CD8-positive, alpha-beta memory T cell (primary cell): ENCODE results near the gene ABHD16B. TPM values are rescaled to one million over a fixed set of nuclear protein-coding genes. Genes with fewer than 3 reads are reported as not detected.
"Not testable (repeated sequence)": the region's sequence is repeated elsewhere in the genome, so short reads cannot be mapped to it uniquely, and the experiment has no call there.

Source experiments
- CTCF ChIA-PET: fragments of 350-600 bp; sonication (Branson Sonifier 250); formaldehyde crosslinking; loops from one replicate; lab custom pipeline; 2021; ENCODE audit warnings: antibody characterized with exemption; lab: Charles Lee
- POLR2A ChIA-PET: fragments of 350-600 bp; sonication (Branson Sonifier 250); formaldehyde crosslinking; loops from one replicate; lab custom pipeline; 2021; ENCODE audit warnings: antibody characterized with exemption; lab: Charles Lee
- DNase-seq, 5 donors: peaks; one replicate each; pipeline versions ENCODE4 v3.0.0 to v3.0.0-alpha.2; 2020 to 2022; ENCODE audit warnings: mixed read lengths in 1 of 5
- H3K27ac ChIP-seq: one replicate; pipeline ENCODE4 v1.7.0; 2013; ENCODE audit warnings: low read depth, mild to moderate bottlenecking, low read length, moderate library complexity
- H3K27me3 ChIP-seq: 2 replicates; pipeline ENCODE4 v1.7.0; 2013; ENCODE audit warnings: low read length, mild to moderate bottlenecking; ENCODE audit not compliant: insufficient read depth, poor library complexity, severe bottlenecking
- H3K36me3 ChIP-seq: 2 replicates; pipeline ENCODE4 v1.7.0; 2013; ENCODE audit warnings: mild to moderate bottlenecking, low read length, moderate library complexity; ENCODE audit not compliant: insufficient read depth
- H3K4me1 ChIP-seq: 2 replicates; pipeline ENCODE4 v1.7.0; 2013; ENCODE audit warnings: mild to moderate bottlenecking, low read length, moderate library complexity; ENCODE audit not compliant: insufficient read depth
- H3K4me3 ChIP-seq: 2 replicates; pipeline ENCODE4 v1.7.0; 2013; ENCODE audit warnings: mild to moderate bottlenecking, low read length
- H3K9me3 ChIP-seq: 2 replicates; pipeline ENCODE4 v1.7.0; 2013; ENCODE audit warnings: mild to moderate bottlenecking, low read length
- H3K27ac Mint-ChIP-seq, 8 donors: one replicate each; pipeline ENCODE4 v1.8.0; 2020 to 2021; ENCODE audit warnings: mixed read lengths in 8 of 8, mild to moderate bottlenecking in 6 of 8, inconsistent platforms in 3 of 8, moderate library complexity in 3 of 8
- H3K27me3 Mint-ChIP-seq, 2 donors: one replicate each; pipeline ENCODE4 v1.8.0; 2020 to 2021; ENCODE audit warnings: mixed read lengths in 2 of 2, mild to moderate bottlenecking in 1 of 2, moderate library complexity in 1 of 2
- H3K36me3 Mint-ChIP-seq, 3 donors: one replicate each; pipeline ENCODE4 v1.8.0; 2020 to 2021; ENCODE audit warnings: mixed read lengths in 3 of 3, inconsistent platforms in 1 of 3, mild to moderate bottlenecking in 1 of 3
- H3K4me1 Mint-ChIP-seq, 3 donors: one replicate each; pipeline ENCODE4 v1.8.0; 2020 to 2021; ENCODE audit warnings: mixed read lengths in 3 of 3, inconsistent platforms in 1 of 3, mild to moderate bottlenecking in 1 of 3
- H3K4me3 Mint-ChIP-seq, 7 donors: one replicate each; pipeline ENCODE4 v1.8.0; 2020 to 2021; ENCODE audit warnings: mixed read lengths in 7 of 7, mild to moderate bottlenecking in 6 of 7, moderate library complexity in 4 of 7, inconsistent platforms in 2 of 7
- H3K9me3 Mint-ChIP-seq, 5 donors: one replicate each; pipeline ENCODE4 v1.8.0; 2020 to 2022; ENCODE audit warnings: mixed read lengths in 5 of 5, mild to moderate bottlenecking in 3 of 5, moderate library complexity in 2 of 5, inconsistent platforms in 1 of 5
- polyA plus RNA-seq: library from polyadenylated mRNA; unstranded; fragments of 300-500 nt; fragmentation: Illumina TruSeq; gene quantifications from one replicate; pipeline ENCODE4 v1.2.3, GENCODE V29; 2021
- total RNA-seq, 2 experiments: library from RNA; stranded (reverse); gene quantifications; one replicate each; pipeline ENCODE4 v1.2.3, GENCODE V29; 2021

ABHD16B gene
- total and polyA plus RNA-seq, 3 experiments from 2014 or later, result not detected

DNA sequence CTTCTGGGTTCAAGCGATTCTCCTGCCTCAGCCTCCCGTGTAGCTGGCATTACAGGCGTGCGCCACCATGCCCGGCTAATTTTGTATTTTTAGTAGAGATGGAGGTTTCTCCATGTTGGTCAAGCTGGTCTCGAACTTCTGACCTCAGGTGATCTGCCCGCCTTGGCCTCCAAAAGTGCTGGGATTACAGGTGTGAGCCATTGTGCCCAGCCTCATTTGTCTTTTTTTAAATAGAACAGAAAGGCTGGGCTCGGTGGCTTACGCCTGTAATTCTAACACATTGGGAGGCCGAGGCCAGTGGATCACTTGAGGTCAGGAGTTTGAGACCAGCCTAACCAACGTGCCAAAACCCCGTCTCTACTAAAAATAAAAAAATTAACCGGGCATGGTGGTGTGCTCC lies 5.7 kb downstream of the ABHD16B start:
- H3K36me3 ChIP-seq, result peaks cover 17% of the 10 kb centered on the region
- POLR2A ChIA-PET, H3K4me3 ChIP-seq, DNase-seq, H3K27ac ChIP-seq, H3K9me3 ChIP-seq, H3K9me3 Mint-ChIP-seq, H3K27me3 Mint-ChIP-seq, H3K27me3 ChIP-seq: not testable (repeated sequence)
- H3K4me1 Mint-ChIP-seq, result peaks cover 19 to 38% (median 32%) of the 10 kb centered on the region in 3 donors
- CTCF ChIA-PET, result interaction anchor here (1.2 kb wide), 1 partner anchor 190 kb away, joined by 3 read pairs; no protein-coding TSS in a partner anchor
- peak overlapping the region in 6 of 7 donors; percentile 60 to 99 (median 89) for H3K4me3 Mint-ChIP-seq
- H3K27ac Mint-ChIP-seq, result peak overlapping the region in 1 of 8 donors; percentile 50
- H3K36me3 Mint-ChIP-seq, result peaks cover 3 to 57% (median 6%) of the 10 kb centered on the region in 3 donors
- peaks cover 21% of the 10 kb centered on the region for H3K4me1 ChIP-seq

- H3K27ac ChIP-seq, result no peak overlapping the region
- Mint-ChIP-seq H3K27me3 (no peaks in the 10 kb centered on the region), H3K36me3 (peaks cover 3 to 63% (median 8%) of the 10 kb centered on the region in 3 donors), H3K27ac (peak overlapping the region in 3 of 8 donors; percentile 18 to 68 (median 44)), H3K9me3 (no peaks in the 10 kb centered on the region), H3K4me3 (peak overlapping the region in 2 of 7 donors; percentile 13 to 65), H3K4me1 (peaks cover 19 to 35% (median 29%) of the 10 kb centered on the region in 3 donors)
- H3K9me3 ChIP-seq, result no peaks in the 10 kb centered on the region
- no peak overlapping the region for H3K4me3 ChIP-seq
- POLR2A ChIA-PET, result no interaction called here
- peaks cover 19% of the 10 kb centered on the region for H3K4me1 ChIP-seq
- peaks cover 20% of the 10 kb centered on the region for H3K36me3 ChIP-seq
- CTCF ChIA-PET, result interaction anchor here (1.5 kb wide), 1 partner anchor 331 kb away, joined by 4 read pairs; the partner anchor contains the start of gene PTK6
- no peaks in the 10 kb centered on the region for H3K27me3 ChIP-seq
- DNase-seq, result no peak
Measured at GRCh38 chr20:63868264-63868663, 7.0 kb downstream of the ABHD16B start.

- H3K4me1 Mint-ChIP-seq, result peaks cover 2 to 6% (median 3%) of the 10 kb centered on the region in 3 donors
- no peaks in the 10 kb centered on the region for H3K9me3 Mint-ChIP-seq
- no peak for DNase-seq
- no peak overlapping the region for H3K4me3 Mint-ChIP-seq
- no peaks in the 10 kb centered on the region for H3K9me3 ChIP-seq
- H3K27me3 Mint-ChIP-seq, result no peaks in the 10 kb centered on the region
- peaks cover 3 to 82% (median 12%) of the 10 kb centered on the region in 3 donors for H3K36me3 Mint-ChIP-seq
- H3K4me3 ChIP-seq, result no peak overlapping the region
- CTCF ChIA-PET, result interaction anchor here (1.2 kb wide), 1 partner anchor 100 kb away, joined by 4 read pairs; no protein-coding TSS in a partner anchor
- peak overlapping the region in 2 of 8 donors; percentile 9 to 69 for H3K27ac Mint-ChIP-seq
- no peaks in the 10 kb centered on the region for H3K27me3 ChIP-seq
- POLR2A ChIA-PET, result no interaction called here
- no peaks in the 10 kb centered on the region for H3K4me1 ChIP-seq
- peaks cover 51% of the 10 kb centered on the region for H3K36me3 ChIP-seq
- H3K27ac ChIP-seq, result no peak overlapping the region
Measured at GRCh38 chr20:63873477-63873971, 12.2 kb downstream of the ABHD16B start.

DNA sequence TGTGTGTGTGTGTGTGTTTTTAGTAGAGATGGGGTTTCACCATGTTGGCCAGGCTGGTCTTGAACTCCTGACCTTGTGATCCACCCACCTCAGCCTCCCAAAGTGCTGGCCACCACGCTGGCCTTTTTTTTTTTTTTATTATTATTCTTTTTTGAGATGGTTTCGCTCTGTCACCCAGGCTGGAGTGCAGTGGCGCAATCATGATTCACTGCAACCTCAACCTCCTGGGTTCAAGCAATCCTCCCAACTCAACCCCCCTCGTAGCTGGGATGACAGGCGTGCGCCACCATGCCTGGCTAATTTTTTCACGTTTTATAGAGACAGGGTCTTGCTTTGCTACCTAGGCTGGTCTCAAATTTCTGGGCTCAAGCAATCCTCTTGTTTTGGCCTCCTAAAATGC lies 12.9 kb downstream of the ABHD16B start:
- CTCF ChIA-PET, H3K27ac ChIP-seq, H3K4me1 ChIP-seq, POLR2A ChIA-PET, H3K27ac Mint-ChIP-seq, H3K9me3 Mint-ChIP-seq, H3K4me3 ChIP-seq, H3K27me3 ChIP-seq, DNase-seq, H3K27me3 Mint-ChIP-seq, H3K4me1 Mint-ChIP-seq, H3K9me3 ChIP-seq: not testable (repeated sequence)
- H3K36me3 ChIP-seq, result peaks cover 51% of the 10 kb centered on the region
- peaks cover 3 to 77% (median 10%) of the 10 kb centered on the region in 3 donors for H3K36me3 Mint-ChIP-seq
- peak overlapping the region in 1 of 7 donors; percentile 42 for H3K4me3 Mint-ChIP-seq

DNA sequence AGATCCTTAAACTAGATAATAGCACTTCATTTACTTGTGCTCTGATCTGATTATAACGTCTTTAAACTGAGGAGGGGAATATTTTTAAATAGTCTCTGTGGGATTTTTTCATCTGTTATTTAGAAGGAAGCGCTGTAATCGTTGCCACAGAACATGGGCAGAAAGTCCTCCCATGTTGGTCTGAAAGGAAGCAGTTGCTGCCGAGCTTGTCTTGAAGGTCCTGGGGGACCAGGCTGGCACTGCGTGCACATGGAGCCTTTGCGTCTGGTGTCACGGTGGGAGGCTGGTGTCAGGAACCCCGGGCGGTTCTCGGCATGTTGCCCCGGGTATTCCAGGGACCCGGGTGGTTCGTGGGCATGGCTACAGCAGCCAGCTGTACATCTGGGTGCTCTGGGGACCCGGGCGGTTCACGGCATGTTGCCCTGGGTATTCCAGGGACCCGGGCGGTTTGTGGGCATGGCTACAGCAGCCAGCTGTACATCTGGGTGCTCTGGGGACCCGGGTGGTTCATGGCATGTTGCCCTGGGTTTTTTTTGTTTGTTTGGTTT lies 15.3 kb downstream of the ABHD16B start:
- Mint-ChIP-seq H3K4me1 (peaks cover 2 to 6% (median 3%) of the 10 kb centered on the region in 3 donors), H3K27me3 (no peaks in the 10 kb centered on the region), H3K9me3 (no peaks in the 10 kb centered on the region), H3K4me3 (no peak overlapping the region), H3K27ac (peak overlapping the region in 2 of 8 donors; percentile 32 to 47), H3K36me3 (peaks cover 0 to 67% (median 11%) of the 10 kb centered on the region in 3 donors)
- ChIA-PET POLR2A (interaction anchor here (0.9 kb wide), 1 partner anchor 18 kb away, joined by 3 read pairs; no protein-coding TSS in a partner anchor), CTCF (no interaction called here)
- no peak overlapping the region for H3K27ac ChIP-seq
- H3K9me3 ChIP-seq, result no peaks in the 10 kb centered on the region
- no peaks in the 10 kb centered on the region for H3K27me3 ChIP-seq
- H3K4me1 ChIP-seq, result no peaks in the 10 kb centered on the region
- H3K36me3 ChIP-seq, result peaks cover 42% of the 10 kb centered on the region
- DNase-seq, result no peak
- no peak overlapping the region for H3K4me3 ChIP-seq

DNA sequence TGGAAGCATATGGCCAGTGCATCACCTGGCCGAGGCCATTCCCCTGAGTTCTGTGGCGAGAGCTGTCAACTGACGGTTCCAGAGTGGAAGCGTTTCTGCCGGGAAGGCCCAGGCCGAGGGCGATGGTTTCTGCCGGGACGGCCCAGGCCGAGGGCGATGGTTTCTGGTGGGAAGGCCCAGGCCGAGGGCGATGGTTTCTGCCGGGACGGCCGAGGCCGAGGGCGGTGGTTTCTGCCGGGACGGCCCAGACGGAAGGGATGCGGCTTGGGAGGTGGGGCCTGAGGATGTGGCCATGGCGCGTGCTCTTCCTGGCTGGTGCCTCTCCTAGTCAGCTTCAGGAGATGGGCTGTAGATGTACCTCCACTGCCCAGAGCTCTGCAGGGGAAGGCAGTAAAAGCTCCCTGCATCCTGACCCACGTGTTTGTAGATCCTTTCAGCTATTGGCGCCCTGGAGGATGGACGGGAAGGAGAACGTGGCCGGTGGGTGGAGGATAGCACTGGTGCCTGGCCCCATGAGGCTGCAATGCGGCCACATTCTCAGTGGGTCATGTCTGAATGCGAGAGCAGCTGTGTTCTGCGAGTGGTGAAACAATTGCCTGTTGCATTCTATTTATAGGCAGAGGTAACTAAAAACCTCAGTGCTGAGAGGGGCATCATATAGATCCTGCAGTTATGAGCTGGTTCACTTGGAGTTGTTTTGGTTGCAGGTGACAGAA lies 16.6 kb downstream of the ABHD16B start:
- peaks cover 0 to 68% (median 8%) of the 10 kb centered on the region in 3 donors for H3K36me3 Mint-ChIP-seq
- H3K4me3 Mint-ChIP-seq, result no peak overlapping the region
- peak overlapping the region in 1 of 8 donors; percentile 63 for H3K27ac Mint-ChIP-seq
- H3K4me1 ChIP-seq, result no peaks in the 10 kb centered on the region
- H3K27ac ChIP-seq, result no peak overlapping the region
- no peaks in the 10 kb centered on the region for H3K9me3 ChIP-seq
- CTCF ChIA-PET, result no interaction called here
- DNase-seq, result no peak
- POLR2A ChIA-PET, result no interaction called here
- no peak overlapping the region for H3K4me3 ChIP-seq
- H3K4me1 Mint-ChIP-seq, result peaks cover 2 to 6% (median 3%) of the 10 kb centered on the region in 3 donors
- H3K9me3 Mint-ChIP-seq, result no peaks in the 10 kb centered on the region
- no peaks in the 10 kb centered on the region for H3K27me3 ChIP-seq
- H3K36me3 ChIP-seq, result peaks cover 40% of the 10 kb centered on the region
- no peaks in the 10 kb centered on the region for H3K27me3 Mint-ChIP-seq

- H3K9me3 ChIP-seq, result no peaks in the 10 kb centered on the region
- H3K36me3 Mint-ChIP-seq, result peaks cover 0 to 67% (median 8%) of the 10 kb centered on the region in 3 donors
- DNase-seq, result no peak
- H3K4me3 Mint-ChIP-seq, result no peak overlapping the region
- H3K27me3 Mint-ChIP-seq, result no peaks in the 10 kb centered on the region
- no peak overlapping the region for H3K27ac ChIP-seq
- H3K4me3 ChIP-seq, result no peak overlapping the region
- H3K4me1 ChIP-seq, result no peaks in the 10 kb centered on the region
- H3K27me3 ChIP-seq, result no peaks in the 10 kb centered on the region
- peak overlapping the region in 2 of 8 donors; percentile 32 to 70 for H3K27ac Mint-ChIP-seq
- H3K9me3 Mint-ChIP-seq, result no peaks in the 10 kb centered on the region
- H3K4me1 Mint-ChIP-seq, result peaks cover 0 to 6% (median 2%) of the 10 kb centered on the region in 3 donors
- ChIA-PET CTCF (no interaction called here), POLR2A (no interaction called here)
- peaks cover 41% of the 10 kb centered on the region for H3K36me3 ChIP-seq
Measured at GRCh38 chr20:63878899-63879663, 17.8 kb downstream of the ABHD16B start.
